ENCODE data around the gene DYSF. TPM values are rescaled to one million over a fixed set of nuclear protein-coding genes. Genes with fewer than 3 reads are reported as not detected.

DYSF gene
- polyA plus RNA-seq, 1 donor from 2014 or later = 0.04 TPM

DNA sequence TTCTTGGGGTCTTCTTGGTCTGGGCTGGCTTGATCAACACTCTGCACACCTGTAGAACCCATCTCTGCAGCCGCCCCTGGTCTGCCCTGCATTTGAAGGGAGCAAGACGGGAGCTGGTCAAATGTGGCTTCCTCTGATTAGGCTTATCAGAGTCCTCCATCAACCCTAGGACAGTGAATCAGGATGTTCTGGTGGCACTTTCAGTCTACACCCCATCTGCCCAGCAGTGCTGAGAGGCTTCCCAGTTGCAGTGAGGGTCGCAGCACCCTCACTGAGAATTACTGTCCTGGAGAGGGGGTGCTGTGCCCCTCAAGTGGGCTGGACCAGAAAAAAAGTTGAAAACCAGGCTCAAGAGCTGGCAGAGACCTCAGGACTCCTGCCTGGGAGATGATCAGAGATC, 152.9 kb downstream of the DYSF start:
- H3K36me3 ChIP-seq (ENCODE audit: insufficient read depth, low read length) = no peaks in the 10 kb centered on the region
- H3K9me3 ChIP-seq (ENCODE audit: low read length) = no peaks in the 10 kb centered on the region
- H4K20me1 ChIP-seq (ENCODE audit: insufficient read depth) = no peaks in the 10 kb centered on the region
- TF ChIP-seq EZH2 (IDR thresholded peaks at IDR 0.05; ENCODE audit: borderline replicate concordance, insufficient read depth, low read length, poor library complexity, severe bottlenecking) (no peak), EP300 (conservative IDR thresholded peaks at IDR 0.05; ENCODE audit: poor library complexity, severe bottlenecking) (no peak), SMC3 (conservative IDR thresholded peaks at IDR 0.05; ENCODE audit: poor library complexity) (no peak), RAD21 (conservative IDR thresholded peaks at IDR 0.05) (no peak), MXI1 (conservative IDR thresholded peaks at IDR 0.05; ENCODE audit: poor library complexity, severe bottlenecking) (no peak), TAF1 (IDR thresholded peaks at IDR 0.05; ENCODE audit: low read depth) (no peak), POLR2AphosphoS5 (IDR thresholded peaks at IDR 0.05) (no peak)
- TF ChIP-seq, protein P1, sequence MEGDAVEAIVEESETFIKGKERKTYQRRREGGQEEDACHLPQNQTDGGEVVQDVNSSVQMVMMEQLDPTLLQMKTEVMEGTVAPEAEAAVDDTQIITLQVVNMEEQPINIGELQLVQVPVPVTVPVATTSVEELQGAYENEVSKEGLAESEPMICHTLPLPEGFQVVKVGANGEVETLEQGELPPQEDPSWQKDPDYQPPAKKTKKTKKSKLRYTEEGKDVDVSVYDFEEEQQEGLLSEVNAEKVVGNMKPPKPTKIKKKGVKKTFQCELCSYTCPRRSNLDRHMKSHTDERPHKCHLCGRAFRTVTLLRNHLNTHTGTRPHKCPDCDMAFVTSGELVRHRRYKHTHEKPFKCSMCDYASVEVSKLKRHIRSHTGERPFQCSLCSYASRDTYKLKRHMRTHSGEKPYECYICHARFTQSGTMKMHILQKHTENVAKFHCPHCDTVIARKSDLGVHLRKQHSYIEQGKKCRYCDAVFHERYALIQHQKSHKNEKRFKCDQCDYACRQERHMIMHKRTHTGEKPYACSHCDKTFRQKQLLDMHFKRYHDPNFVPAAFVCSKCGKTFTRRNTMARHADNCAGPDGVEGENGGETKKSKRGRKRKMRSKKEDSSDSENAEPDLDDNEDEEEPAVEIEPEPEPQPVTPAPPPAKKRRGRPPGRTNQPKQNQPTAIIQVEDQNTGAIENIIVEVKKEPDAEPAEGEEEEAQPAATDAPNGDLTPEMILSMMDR (IDR thresholded peaks at IDR 0.05; ENCODE audit: poor library complexity, severe bottlenecking) = no peak
- TF ChIP-seq, protein P2, sequence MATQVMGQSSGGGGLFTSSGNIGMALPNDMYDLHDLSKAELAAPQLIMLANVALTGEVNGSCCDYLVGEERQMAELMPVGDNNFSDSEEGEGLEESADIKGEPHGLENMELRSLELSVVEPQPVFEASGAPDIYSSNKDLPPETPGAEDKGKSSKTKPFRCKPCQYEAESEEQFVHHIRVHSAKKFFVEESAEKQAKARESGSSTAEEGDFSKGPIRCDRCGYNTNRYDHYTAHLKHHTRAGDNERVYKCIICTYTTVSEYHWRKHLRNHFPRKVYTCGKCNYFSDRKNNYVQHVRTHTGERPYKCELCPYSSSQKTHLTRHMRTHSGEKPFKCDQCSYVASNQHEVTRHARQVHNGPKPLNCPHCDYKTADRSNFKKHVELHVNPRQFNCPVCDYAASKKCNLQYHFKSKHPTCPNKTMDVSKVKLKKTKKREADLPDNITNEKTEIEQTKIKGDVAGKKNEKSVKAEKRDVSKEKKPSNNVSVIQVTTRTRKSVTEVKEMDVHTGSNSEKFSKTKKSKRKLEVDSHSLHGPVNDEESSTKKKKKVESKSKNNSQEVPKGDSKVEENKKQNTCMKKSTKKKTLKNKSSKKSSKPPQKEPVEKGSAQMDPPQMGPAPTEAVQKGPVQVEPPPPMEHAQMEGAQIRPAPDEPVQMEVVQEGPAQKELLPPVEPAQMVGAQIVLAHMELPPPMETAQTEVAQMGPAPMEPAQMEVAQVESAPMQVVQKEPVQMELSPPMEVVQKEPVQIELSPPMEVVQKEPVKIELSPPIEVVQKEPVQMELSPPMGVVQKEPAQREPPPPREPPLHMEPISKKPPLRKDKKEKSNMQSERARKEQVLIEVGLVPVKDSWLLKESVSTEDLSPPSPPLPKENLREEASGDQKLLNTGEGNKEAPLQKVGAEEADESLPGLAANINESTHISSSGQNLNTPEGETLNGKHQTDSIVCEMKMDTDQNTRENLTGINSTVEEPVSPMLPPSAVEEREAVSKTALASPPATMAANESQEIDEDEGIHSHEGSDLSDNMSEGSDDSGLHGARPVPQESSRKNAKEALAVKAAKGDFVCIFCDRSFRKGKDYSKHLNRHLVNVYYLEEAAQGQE (IDR thresholded peaks at IDR 0.05; ENCODE audit: borderline replicate concordance) = no peak
- H3K9ac ChIP-seq (ENCODE audit: low read length) = no peak overlapping the region
- no peak overlapping the region for H3K4me2 ChIP-seq (ENCODE audit: low read length)
- no peaks in the 10 kb centered on the region for H3F3A ChIP-seq (ENCODE audit: insufficient read depth, low read length, poor library complexity, severe bottlenecking)
- no peaks in the 10 kb centered on the region for H3K79me2 ChIP-seq (replicated peaks; ENCODE audit: insufficient read depth, low read length)
- H3K4me3 ChIP-seq (ENCODE audit: low read length) = no peak overlapping the region
- H3K9me2 ChIP-seq (ENCODE audit: insufficient read depth, low read length) = no peaks in the 10 kb centered on the region
- H3K27ac ChIP-seq (ENCODE audit: low read length) = no peak overlapping the region
- H3K27me3 ChIP-seq (ENCODE audit: insufficient read depth, low read depth, low read length) = no peaks in the 10 kb centered on the region
- no peak overlapping the region for H2AFZ ChIP-seq (ENCODE audit: low read depth, low read length)

DNA sequence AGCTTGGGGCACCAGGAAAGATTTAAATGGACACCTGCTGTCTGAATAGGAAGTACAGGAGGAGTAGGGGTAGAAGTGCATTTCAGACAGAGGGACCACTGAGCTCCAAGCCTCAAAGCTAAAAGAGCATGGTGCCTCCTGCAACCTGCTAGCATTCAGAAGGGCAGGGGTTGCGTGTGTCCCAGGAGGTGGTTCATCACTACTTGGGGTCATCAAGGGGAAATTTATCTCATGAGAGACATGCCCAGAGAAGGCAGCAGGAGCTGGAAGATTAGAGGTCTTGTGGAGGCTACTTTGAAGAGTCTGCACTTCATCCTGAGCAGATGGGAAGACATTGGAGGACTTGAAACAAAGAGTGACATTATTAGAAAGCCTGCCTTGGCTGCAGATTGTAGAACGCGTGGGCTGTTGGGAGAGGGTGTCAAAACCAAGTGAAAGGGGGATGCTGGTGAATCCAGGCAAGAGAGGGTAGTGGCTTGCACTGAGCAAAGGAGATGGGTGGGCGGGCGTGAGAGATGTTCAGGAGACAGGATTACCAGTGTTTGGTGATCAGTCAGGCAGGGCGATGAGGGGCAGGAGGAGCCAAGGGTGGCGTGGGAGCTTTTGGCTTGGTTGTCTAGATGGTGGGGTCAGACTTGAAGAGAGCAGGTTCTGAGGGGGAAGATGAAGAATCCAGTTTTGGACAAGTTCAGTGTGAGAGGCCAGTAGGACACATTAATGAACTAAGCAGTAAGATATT, 154.0 kb downstream of the DYSF start:
- Histone ChIP-seq H4K20me1 (ENCODE audit: insufficient read depth) (no peaks in the 10 kb centered on the region), H3K36me3 (ENCODE audit: insufficient read depth, low read length) (no peaks in the 10 kb centered on the region), H2AFZ (ENCODE audit: low read depth, low read length) (no peak overlapping the region), H3K9me3 (ENCODE audit: low read length) (no peaks in the 10 kb centered on the region), H3K79me2 (replicated peaks; ENCODE audit: insufficient read depth, low read length) (no peaks in the 10 kb centered on the region), H3F3A (ENCODE audit: insufficient read depth, low read length, poor library complexity, severe bottlenecking) (no peaks in the 10 kb centered on the region), H3K27me3 (ENCODE audit: insufficient read depth, low read depth, low read length) (no peaks in the 10 kb centered on the region), H3K4me3 (ENCODE audit: low read length) (no peak overlapping the region), H3K4me2 (ENCODE audit: low read length) (no peak overlapping the region), H3K27ac (ENCODE audit: low read length) (no peak overlapping the region), H3K9ac (ENCODE audit: low read length) (no peak overlapping the region), H3K9me2 (ENCODE audit: insufficient read depth, low read length) (no peaks in the 10 kb centered on the region)
- TF ChIP-seq RAD21 (conservative IDR thresholded peaks at IDR 0.05) (no peak), MXI1 (conservative IDR thresholded peaks at IDR 0.05; ENCODE audit: poor library complexity, severe bottlenecking) (no peak), EP300 (conservative IDR thresholded peaks at IDR 0.05; ENCODE audit: poor library complexity, severe bottlenecking) (no peak), POLR2AphosphoS5 (IDR thresholded peaks at IDR 0.05) (no peak), EZH2 (IDR thresholded peaks at IDR 0.05; ENCODE audit: borderline replicate concordance, insufficient read depth, low read length, poor library complexity, severe bottlenecking) (no peak), SMC3 (conservative IDR thresholded peaks at IDR 0.05; ENCODE audit: poor library complexity) (no peak), TAF1 (IDR thresholded peaks at IDR 0.05; ENCODE audit: low read depth) (no peak)
- TF ChIP-seq, protein P1 (IDR thresholded peaks at IDR 0.05; ENCODE audit: poor library complexity, severe bottlenecking) = no peak
- TF ChIP-seq, protein P2 (IDR thresholded peaks at IDR 0.05; ENCODE audit: borderline replicate concordance) = no peak

Data from neural cell (in vitro differentiated cells).